OCI-LY7 (cell line): ENCODE results near the gene BCL2L15. TPM values are rescaled to one million over a fixed set of nuclear protein-coding genes. Genes with fewer than 3 reads are reported as not detected.

Source experiments
- BruUV-seq: library from RNA; stranded (reverse); fragments of 400-500 nt; replicated peaks from 2 replicates; lab custom pipeline; 2021; lab: Mats Ljungman, UMichigan
- CTCF ChIA-PET: fragments of 300-600 bp; sonication (Branson Sonifier 250); formaldehyde crosslinking; loops from one replicate; lab custom pipeline; 2022; ENCODE audit warnings: antibody characterized with exemption; ENCODE audit not compliant: unreplicated experiment; lab: Charles Lee
- POLR2A ChIA-PET: fragments of 300-600 bp; sonication (Branson Sonifier 250); formaldehyde crosslinking; loops from one replicate; lab custom pipeline; 2022; ENCODE audit warnings: antibody characterized with exemption; lab: Charles Lee
- DNase-seq: peaks from one replicate; pipeline ENCODE4 v3.0.0-alpha.2; 2015; ENCODE audit warnings: low spot score
- H2AFZ ChIP-seq: fragments of 200-600 bp; sonication (generic), shearing (Covaris generic); 2 replicates; pipeline ENCODE4 v1.6.1; 2014; ENCODE audit warnings: mild to moderate bottlenecking, antibody characterized with exemption, low read length, moderate library complexity
- H3K27ac ChIP-seq: fragments of 200-600 bp; sonication (generic); 2 replicates; pipeline ENCODE4 v1.5.1; 2014; ENCODE audit warnings: mixed run types, low read depth, mild to moderate bottlenecking, moderate library complexity, low read length, inconsistent platforms; ENCODE audit not compliant: poor library complexity, severe bottlenecking
- H3K36me3 ChIP-seq: fragments of 200-600 bp; sonication (generic); 2 replicates; pipeline ENCODE4 v1.6.1; 2014; ENCODE audit warnings: mild to moderate bottlenecking, antibody characterized with exemption, low read length, moderate library complexity, mixed read lengths; ENCODE audit not compliant: insufficient read depth
- H3K4me1 ChIP-seq: fragments of 200-600 bp; sonication (generic); 2 replicates; pipeline ENCODE4 v1.5.1; 2014; ENCODE audit warnings: mild to moderate bottlenecking, low read length; ENCODE audit not compliant: insufficient read depth, poor library complexity, severe bottlenecking
- H3K4me2 ChIP-seq: fragments of 200-600 bp; sonication (generic); 2 replicates; pipeline ENCODE4 v1.6.1; 2014; ENCODE audit warnings: mild to moderate bottlenecking, low read length
- H3K4me3 ChIP-seq: fragments of 200-600 bp; sonication (generic); 2 replicates; pipeline ENCODE4 v1.5.1; 2014; ENCODE audit warnings: mild to moderate bottlenecking, low read depth, low read length; ENCODE audit not compliant: poor library complexity, severe bottlenecking
- H3K79me2 ChIP-seq: fragments of 200-600 bp; sonication (generic); 2 replicates; pipeline ENCODE4 v1.6.1; 2016; ENCODE audit warnings: low read depth, mild to moderate bottlenecking, low read length, moderate library complexity, mixed read lengths; ENCODE audit not compliant: insufficient read depth
- H3K9me2 ChIP-seq: fragments of 200-600 bp; sonication (generic); 2 replicates; pipeline ENCODE4 v1.6.1; 2016; ENCODE audit warnings: mild to moderate bottlenecking, low read length, mixed read lengths; ENCODE audit not compliant: insufficient read depth
- H3K9me3 ChIP-seq: fragments of 200-600 bp; sonication (generic); 2 replicates; pipeline ENCODE4 v1.6.1; 2014; ENCODE audit warnings: mild to moderate bottlenecking, mixed run types, low read length, mixed read lengths
- H4K20me1 ChIP-seq: fragments of 200-600 bp; sonication (generic); 2 replicates; pipeline ENCODE4 v1.6.1; 2014; ENCODE audit warnings: mild to moderate bottlenecking, antibody characterized with exemption, low read length, moderate library complexity, mixed read lengths; ENCODE audit not compliant: insufficient read depth
- EZH2phosphoT487 ChIP-seq: fragments of 200-600 bp; sonication (generic); IDR thresholded peaks from 2 replicates; pipeline ENCODE4 v1.6.1; 2018; ENCODE audit warnings: low read depth, borderline replicate concordance, mild to moderate bottlenecking, mixed run types, antibody characterized with exemption, low read length, moderate library complexity, mixed read lengths
- intact Hi-C: fragments of 100-400 bp; cut with micrococcal nuclease; formaldehyde crosslinking; loops from one replicate; pipeline ENCODE4 v1.10.0; 2022; ENCODE audit not compliant: unreplicated experiment
- total RNA-seq, 2 experiments: library from RNA; depleted of rRNA in 1 of 2; stranded (reverse); fragments of >200 nt in 1 of 2; shearing (Covaris generic) in 1 of 2; gene quantifications; 2 replicates each; pipeline ENCODE4 v1.2.3, GENCODE V29; 2014 to 2022
- TF ChIP-seq, protein P1 (sequence below): fragments of 200-600 bp; sonication (generic); conservative IDR thresholded peaks from 2 replicates; pipeline ENCODE4 v1.5.1; 2014; ENCODE audit warnings: mild to moderate bottlenecking, antibody characterized with exemption, low read length, moderate library complexity, mixed read lengths

The BCL2L15 gene
- total RNA-seq, 2 experiments from 2014 or later: 0.82 to 1.1 TPM

- BruUV-seq: no TSS peak
- H2AFZ ChIP-seq: no peak overlapping the region
- no peak for DNase-seq
- no peaks in the 10 kb centered on the region for H4K20me1 ChIP-seq
- intact Hi-C loops: no loop called here
- no peak overlapping the region for H3K4me2 ChIP-seq
- H3K4me1 ChIP-seq: no peaks in the 10 kb centered on the region
- no peak for TF ChIP-seq EZH2phosphoT487
- TF ChIP-seq, protein P1, sequence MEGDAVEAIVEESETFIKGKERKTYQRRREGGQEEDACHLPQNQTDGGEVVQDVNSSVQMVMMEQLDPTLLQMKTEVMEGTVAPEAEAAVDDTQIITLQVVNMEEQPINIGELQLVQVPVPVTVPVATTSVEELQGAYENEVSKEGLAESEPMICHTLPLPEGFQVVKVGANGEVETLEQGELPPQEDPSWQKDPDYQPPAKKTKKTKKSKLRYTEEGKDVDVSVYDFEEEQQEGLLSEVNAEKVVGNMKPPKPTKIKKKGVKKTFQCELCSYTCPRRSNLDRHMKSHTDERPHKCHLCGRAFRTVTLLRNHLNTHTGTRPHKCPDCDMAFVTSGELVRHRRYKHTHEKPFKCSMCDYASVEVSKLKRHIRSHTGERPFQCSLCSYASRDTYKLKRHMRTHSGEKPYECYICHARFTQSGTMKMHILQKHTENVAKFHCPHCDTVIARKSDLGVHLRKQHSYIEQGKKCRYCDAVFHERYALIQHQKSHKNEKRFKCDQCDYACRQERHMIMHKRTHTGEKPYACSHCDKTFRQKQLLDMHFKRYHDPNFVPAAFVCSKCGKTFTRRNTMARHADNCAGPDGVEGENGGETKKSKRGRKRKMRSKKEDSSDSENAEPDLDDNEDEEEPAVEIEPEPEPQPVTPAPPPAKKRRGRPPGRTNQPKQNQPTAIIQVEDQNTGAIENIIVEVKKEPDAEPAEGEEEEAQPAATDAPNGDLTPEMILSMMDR: no peak
- POLR2A ChIA-PET: interaction anchor here (0.7 to 1.2 kb wide), 5 partner anchors 11 to 134 kb away, joined by 3 to 5 read pairs (median 3); no protein-coding TSS in a partner anchor
- peaks cover 26% of the 10 kb centered on the region for H3K36me3 ChIP-seq
- CTCF ChIA-PET: no interaction called here
- no peaks in the 10 kb centered on the region for H3K79me2 ChIP-seq
- H3K4me3 ChIP-seq: no peak overlapping the region
- no peaks in the 10 kb centered on the region for H3K9me3 ChIP-seq
- H3K9me2 ChIP-seq: no peaks in the 10 kb centered on the region
- no peak overlapping the region for H3K27ac ChIP-seq
Measured at GRCh38 chr1:113890816-113891215, 3.4 kb upstream of the BCL2L15 start.

DNA sequence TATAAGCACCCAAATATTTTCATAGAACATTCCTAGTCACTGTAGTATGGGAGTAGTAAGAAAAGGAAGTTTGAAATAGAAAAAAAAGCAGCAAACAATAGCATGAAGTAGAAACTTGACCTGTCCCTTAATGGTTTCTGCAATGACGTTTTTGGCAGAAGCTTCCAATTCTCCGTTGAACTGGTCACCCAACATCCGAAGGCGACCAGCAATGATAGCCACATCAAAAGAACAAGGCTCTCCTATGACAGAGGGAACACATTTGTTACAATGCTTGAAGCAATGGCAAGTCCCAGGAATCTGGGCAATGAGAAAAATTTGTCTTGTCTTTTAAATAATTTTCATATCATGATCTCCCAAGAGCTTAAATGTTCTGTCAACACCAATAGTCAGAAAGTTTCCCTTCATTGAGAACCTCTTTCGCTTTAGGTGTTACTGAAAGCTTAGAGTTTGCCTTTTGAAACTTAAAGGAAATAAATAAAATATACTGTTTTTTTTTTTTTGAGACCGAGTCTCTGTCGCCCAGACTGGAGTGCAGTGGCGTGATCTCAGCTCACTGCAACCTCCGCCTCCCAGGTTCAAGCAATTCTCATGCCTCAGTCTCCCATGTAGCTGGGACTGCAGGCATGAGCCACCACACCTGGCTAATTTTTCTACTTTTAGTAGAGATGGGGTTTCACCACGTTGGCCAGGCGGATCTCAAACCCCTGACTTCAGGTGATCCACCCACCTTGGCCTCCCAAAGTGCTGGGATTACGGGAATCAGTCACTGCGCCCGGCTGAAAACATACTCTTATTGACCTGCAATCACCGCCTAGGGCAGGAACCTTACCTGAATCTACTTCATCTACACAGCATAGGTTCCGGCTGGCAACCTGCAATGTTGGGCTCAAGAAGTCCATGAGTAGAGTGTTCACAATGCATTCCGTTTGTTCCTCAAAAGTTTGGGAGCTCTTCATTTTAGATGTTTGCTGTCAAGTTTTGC, 672 bp downstream of the BCL2L15 start:
- CTCF ChIA-PET: no interaction called here
- H3K9me2 ChIP-seq: no peaks in the 10 kb centered on the region
- BruUV-seq: no TSS peak
- no peak overlapping the region for H3K4me2 ChIP-seq
- H4K20me1 ChIP-seq: no peaks in the 10 kb centered on the region
- no peaks in the 10 kb centered on the region for H3K9me3 ChIP-seq
- intact Hi-C loops: no loop called here
- no peak overlapping the region for H3K4me3 ChIP-seq
- H2AFZ ChIP-seq: no peak overlapping the region
- no peak for DNase-seq
- no peaks in the 10 kb centered on the region for H3K4me1 ChIP-seq
- H3K27ac ChIP-seq: no peak overlapping the region
- H3K36me3 ChIP-seq: no peaks in the 10 kb centered on the region
- no peak for TF ChIP-seq EZH2phosphoT487
- TF ChIP-seq, protein P1: no peak
- H3K79me2 ChIP-seq: no peaks in the 10 kb centered on the region
- POLR2A ChIA-PET: interaction anchor here (0.6 to 1.7 kb wide), 9 partner anchors 9 to 33 kb away, joined by 3 to 10 read pairs (median 5); partner anchors contain the start of gene AP4B1
